Mucosa of descending colon (tissue), 3 donors: ENCODE results near the gene SLC31A2. TPM values are rescaled to one million over a fixed set of nuclear protein-coding genes. Genes with fewer than 3 reads are reported as not detected.

Source experiments
- ATAC-seq: fragments of 200-7000 bp; cut with Tn5 transposase; one replicate; pipeline ENCODE4 v1.9.1; 2020; ENCODE audit warnings: mild to moderate bottlenecking, moderate library complexity
- DNase-seq, 3 donors: peaks; one replicate each; pipeline ENCODE4 v3.0.0-alpha.2; 2020
- H3K36me3 ChIP-seq: fragments of 200-600 bp; one replicate; pipeline ENCODE4 v1.8.0; 2021; ENCODE audit warnings: low read depth, mild to moderate bottlenecking
- H3K4me1 ChIP-seq: fragments of 200-600 bp; one replicate; pipeline ENCODE4 v1.8.0; 2021; ENCODE audit warnings: low read depth, mild to moderate bottlenecking
- H3K4me3 ChIP-seq: fragments of 200-600 bp; one replicate; pipeline ENCODE4 v1.8.0; 2021; ENCODE audit warnings: mild to moderate bottlenecking
- H3K9me3 ChIP-seq: fragments of 200-600 bp; one replicate; pipeline ENCODE4 v1.8.0; 2021; ENCODE audit warnings: mild to moderate bottlenecking
- intact Hi-C, 2 donors: fragments of 100-400 bp; cut with DNase I in 1 of 2; cut with micrococcal nuclease in 1 of 2; formaldehyde crosslinking; loops; one replicate each; pipeline versions ENCODE4 v1.11.0 to v1.11.1; 2022; cut with DNase I, micrococcal nuclease
- total RNA-seq, 3 donors: library from RNA; stranded (reverse); fragmentation: NEBNext Ultra II Directional in 2 of 3; extraction: Animal tissue kit (Norgen Biotek cat#: 25700) in 2 of 3; gene quantifications; one replicate each; pipeline versions ENCODE4 v1.2.1 to v1.2.4, GENCODE V29; 2021 to 2023
- TF ChIP-seq, protein P1 (sequence below): fragments of 200-600 bp; IDR thresholded peaks from one replicate; pipeline ENCODE4 v1.8.0; 2022; ENCODE audit warnings: antibody characterized with exemption, mild to moderate bottlenecking
- donor health status: DM: no; HTN: no; CAD: no; lungs with moderate emphysema.
- donor health status: DM: no; HTN: no; CAD: no.
- donor health status: DM: no; HTN: yes; CAD: no.

The SLC31A2 gene
- total RNA-seq, 3 donors from 2014 or later = 17.1 to 23.7 (median 17.8) TPM

- intact Hi-C loops = no loop called here
- ATAC-seq (no peak), DNase-seq (no peak)
- no peak overlapping the region for H3K4me3 ChIP-seq
- no peaks in the 10 kb centered on the region for H3K9me3 ChIP-seq
- TF ChIP-seq, protein P1, sequence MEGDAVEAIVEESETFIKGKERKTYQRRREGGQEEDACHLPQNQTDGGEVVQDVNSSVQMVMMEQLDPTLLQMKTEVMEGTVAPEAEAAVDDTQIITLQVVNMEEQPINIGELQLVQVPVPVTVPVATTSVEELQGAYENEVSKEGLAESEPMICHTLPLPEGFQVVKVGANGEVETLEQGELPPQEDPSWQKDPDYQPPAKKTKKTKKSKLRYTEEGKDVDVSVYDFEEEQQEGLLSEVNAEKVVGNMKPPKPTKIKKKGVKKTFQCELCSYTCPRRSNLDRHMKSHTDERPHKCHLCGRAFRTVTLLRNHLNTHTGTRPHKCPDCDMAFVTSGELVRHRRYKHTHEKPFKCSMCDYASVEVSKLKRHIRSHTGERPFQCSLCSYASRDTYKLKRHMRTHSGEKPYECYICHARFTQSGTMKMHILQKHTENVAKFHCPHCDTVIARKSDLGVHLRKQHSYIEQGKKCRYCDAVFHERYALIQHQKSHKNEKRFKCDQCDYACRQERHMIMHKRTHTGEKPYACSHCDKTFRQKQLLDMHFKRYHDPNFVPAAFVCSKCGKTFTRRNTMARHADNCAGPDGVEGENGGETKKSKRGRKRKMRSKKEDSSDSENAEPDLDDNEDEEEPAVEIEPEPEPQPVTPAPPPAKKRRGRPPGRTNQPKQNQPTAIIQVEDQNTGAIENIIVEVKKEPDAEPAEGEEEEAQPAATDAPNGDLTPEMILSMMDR = no peak
- peaks cover 11% of the 10 kb centered on the region for H3K4me1 ChIP-seq
- no peaks in the 10 kb centered on the region for H3K36me3 ChIP-seq
Measured at GRCh38 chr9:113154946-113155345, 4.1 kb downstream of the SLC31A2 start.

DNA sequence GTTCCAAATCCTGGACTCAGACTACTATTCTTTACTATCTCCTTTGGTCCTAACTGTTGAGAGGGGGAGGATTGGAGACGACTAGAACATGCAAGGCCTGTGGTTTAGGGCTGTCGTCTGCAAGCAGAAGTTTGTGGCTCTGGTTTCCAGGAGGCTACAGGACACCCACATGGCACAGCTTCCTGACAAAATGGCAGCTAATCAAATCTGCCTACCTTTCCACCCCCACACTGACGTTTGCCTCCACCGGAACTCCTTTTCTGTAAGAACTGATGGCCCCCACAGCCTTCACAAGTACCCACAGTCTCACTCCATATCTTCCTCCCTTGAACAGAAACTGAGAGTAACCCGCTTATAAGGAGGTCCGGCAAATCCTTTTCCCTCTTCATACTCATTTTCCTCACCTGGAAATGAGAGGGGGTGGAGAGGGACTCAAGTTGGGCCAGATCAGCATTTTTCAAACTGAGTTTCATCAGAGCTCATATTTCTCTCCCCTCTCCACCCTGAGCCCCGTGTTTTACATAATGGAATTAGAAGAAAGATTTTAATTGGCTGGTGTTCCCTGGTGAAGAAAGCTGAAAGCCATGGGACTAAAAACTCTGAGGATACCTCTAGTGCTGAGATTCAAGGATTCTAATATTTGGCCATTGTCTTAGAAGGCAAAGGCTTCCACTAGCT lies 5.2 kb downstream of the SLC31A2 start:
- H3K36me3 ChIP-seq = no peaks in the 10 kb centered on the region
- intact Hi-C loops = no loop called here
- no peaks in the 10 kb centered on the region for H3K9me3 ChIP-seq
- H3K4me3 ChIP-seq = no peak overlapping the region
- peak in 1 of 3 donors; percentile 23 for DNase-seq
- H3K4me1 ChIP-seq = peaks cover 11% of the 10 kb centered on the region
- TF ChIP-seq, protein P1 = no peak
- peak; percentile 6 for ATAC-seq

DNA sequence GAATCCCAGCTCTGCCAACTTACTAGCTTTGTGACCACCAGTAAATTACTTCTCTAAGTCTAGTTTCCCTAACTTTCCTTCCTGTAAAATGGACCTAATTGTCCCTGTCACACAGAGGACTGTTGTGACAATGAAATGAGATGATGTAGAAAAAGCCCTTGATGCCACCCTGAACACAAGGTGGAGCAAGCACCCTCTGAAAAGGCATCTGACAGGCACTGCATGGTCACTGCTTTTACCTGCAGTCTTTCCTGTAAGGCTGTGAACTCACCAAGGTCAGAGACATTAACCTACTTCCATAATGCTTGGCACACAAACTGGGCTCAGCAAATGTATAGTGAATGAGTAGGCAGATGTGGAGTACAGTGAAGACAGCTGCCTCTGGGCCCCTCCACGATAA lies 6.1 kb downstream of the SLC31A2 start:
- ATAC-seq = no peak

GRCh38 chr9:113158446-113158845 lies 7.6 kb downstream of the SLC31A2 start:
- intact Hi-C loops = no loop called here
- TF ChIP-seq, protein P1 = no peak
- H3K4me1 ChIP-seq = no peaks in the 10 kb centered on the region
- DNase-seq (no peak), ATAC-seq (no peak)
- H3K36me3 ChIP-seq = peaks cover 9% of the 10 kb centered on the region
- no peaks in the 10 kb centered on the region for H3K9me3 ChIP-seq
- no peak overlapping the region for H3K4me3 ChIP-seq

More for the DNA sequence above, 6.1 kb downstream of the SLC31A2 start:
- DNase-seq = no peak
- Histone ChIP-seq H3K36me3 (peaks cover 2% of the 10 kb centered on the region), H3K9me3 (no peaks in the 10 kb centered on the region), H3K4me3 (no peak overlapping the region), H3K4me1 (peaks cover 8% of the 10 kb centered on the region)
- intact Hi-C loops = no loop called here
- TF ChIP-seq, protein P1 = no peak

GRCh38 chr9:113160571-113160970 lies 9.8 kb downstream of the SLC31A2 start:
- TF ChIP-seq, protein P1 = no peak
- no peak for DNase-seq
- ATAC-seq = no peak
- intact Hi-C loops = no loop called here
- Histone ChIP-seq H3K4me1 (no peaks in the 10 kb centered on the region), H3K4me3 (no peak overlapping the region), H3K36me3 (peaks cover 9% of the 10 kb centered on the region), H3K9me3 (no peaks in the 10 kb centered on the region)

DNA sequence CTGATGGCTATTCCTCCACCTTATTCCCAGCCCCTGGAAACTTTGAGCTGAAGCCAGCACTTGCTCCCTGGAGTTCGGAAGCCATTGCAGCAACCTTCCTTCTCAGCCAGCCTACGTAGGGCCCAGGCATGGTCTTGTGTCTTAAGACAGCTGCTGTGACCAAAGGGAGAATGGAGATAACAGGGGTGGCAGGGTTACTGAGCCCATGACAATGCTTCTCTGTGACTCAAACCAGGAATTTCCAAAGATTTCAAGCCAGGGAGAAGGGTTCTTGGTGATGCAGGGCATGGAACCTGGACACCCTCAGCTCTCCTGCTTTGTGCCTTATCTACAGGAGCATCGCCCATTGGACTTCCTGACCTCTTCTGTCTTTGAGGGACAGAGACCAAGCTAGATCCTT lies 12.2 kb downstream of the SLC31A2 start:
- intact Hi-C loops = no loop called here
- no peaks in the 10 kb centered on the region for H3K9me3 ChIP-seq
- H3K36me3 ChIP-seq = peaks cover 9% of the 10 kb centered on the region
- no peak for ATAC-seq
- no peak overlapping the region for H3K4me3 ChIP-seq
- DNase-seq = no peak
- no peaks in the 10 kb centered on the region for H3K4me1 ChIP-seq
- TF ChIP-seq, protein P1 = no peak
